T-helper 2 cell treated with Interferon-gamma antibody and Interleukin-4, amounts not matched to agents 100 ng/mL and 5 ng/mL, for 36 hours (primary cell): ENCODE measurements around the gene PLEK. TPM values are rescaled to one million over a fixed set of nuclear protein-coding genes. Genes with fewer than 3 reads are reported as not detected.

Source experiments
- intact Hi-C: fragments of 100-400 bp; cut with micrococcal nuclease; formaldehyde crosslinking; loops from one replicate; pipeline ENCODE4 v1.15.1; 2023
- total RNA-seq: library from RNA; stranded (reverse); gene quantifications from 2 replicates; pipeline ENCODE4 v1.2.3, GENCODE V29; 2022

PLEK gene
- total RNA-seq, 1 donor from 2014 or later = 1.1 TPM

GRCh38 chr2:68352651-68353391, 12.3 kb upstream of the PLEK start:
- intact Hi-C loops = no loop called here

- intact Hi-C loops = no loop called here
Measured at GRCh38 chr2:68356599-68357239, 8.4 kb upstream of the PLEK start.

GRCh38 chr2:68357605-68358337, 7.3 kb upstream of the PLEK start:
- intact Hi-C loops = no loop called here

- intact Hi-C loops = no loop called here
Measured at GRCh38 chr2:68359889-68360288, 5.2 kb upstream of the PLEK start.

- intact Hi-C loops = loop anchor here (1.0 kb wide), 1 partner anchor 79 kb away; no protein-coding TSS in a partner anchor
Measured at GRCh38 chr2:68362069-68362468, 3.0 kb upstream of the PLEK start.

- intact Hi-C loops = loop anchor here (1.0 kb wide), 1 partner anchor 79 kb away; no protein-coding TSS in a partner anchor
Measured at GRCh38 chr2:68362749-68363148, 2.3 kb upstream of the PLEK start.

- intact Hi-C loops = no loop called here
Measured at GRCh38 chr2:68363721-68364120, 1.4 kb upstream of the PLEK start.

GRCh38 chr2:68366083-68366560, 1.0 kb downstream of the PLEK start:
- intact Hi-C loops = no loop called here

DNA sequence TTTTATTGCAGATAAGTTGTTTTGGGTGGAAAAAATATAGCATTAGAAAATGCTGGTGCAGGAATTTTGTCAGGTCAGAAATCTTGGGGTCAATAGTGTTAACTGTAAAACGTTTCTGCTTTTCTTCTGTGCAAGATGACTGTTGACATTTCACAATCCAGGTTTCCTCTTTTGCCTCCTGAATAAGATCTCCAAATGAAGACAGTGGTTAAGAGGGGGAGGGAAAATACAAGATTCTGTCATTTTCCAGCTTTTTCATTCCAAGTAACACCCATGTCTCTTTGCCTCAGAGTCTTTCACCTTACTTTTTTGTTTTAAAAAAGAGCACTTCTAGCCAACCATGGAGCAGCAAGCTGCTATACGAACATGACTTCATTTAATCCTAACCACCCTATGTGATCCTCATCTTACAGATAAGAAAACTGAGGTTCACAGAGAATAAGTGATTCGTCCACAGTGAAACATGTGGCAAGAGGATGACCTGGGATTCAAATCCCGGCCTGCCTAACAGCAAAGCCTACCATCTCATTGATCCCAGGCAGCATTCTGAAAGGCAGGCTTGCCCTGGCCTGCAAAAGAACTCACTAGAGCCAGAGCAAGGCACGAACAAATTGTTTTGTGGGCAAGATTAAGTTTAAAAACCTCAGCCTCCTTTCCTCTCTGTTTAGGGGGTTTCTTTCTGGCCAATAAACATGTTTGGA, 3.0 kb downstream of the PLEK start:
- intact Hi-C loops = no loop called here

GRCh38 chr2:68368654-68369336, 3.7 kb downstream of the PLEK start:
- intact Hi-C loops = no loop called here

DNA sequence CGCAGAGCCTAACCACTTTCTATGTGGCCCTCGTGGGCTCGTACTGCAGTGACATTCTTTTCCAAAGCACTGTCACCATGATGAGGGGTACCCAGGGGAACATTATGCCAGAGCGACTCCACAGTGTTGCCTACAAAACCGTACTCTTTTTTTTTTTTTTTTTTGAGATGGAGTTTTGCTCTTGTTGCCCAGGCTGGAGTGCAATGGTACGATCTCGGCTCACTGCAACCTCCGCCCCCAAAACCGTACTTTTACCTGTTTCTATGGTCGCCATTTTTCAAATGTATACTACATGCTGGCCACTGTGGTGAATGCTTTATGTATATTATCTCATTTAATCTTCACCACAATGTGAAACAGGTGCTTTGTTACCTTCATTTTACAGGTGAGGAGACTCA, 4.3 kb downstream of the PLEK start:
- intact Hi-C loops = no loop called here

DNA sequence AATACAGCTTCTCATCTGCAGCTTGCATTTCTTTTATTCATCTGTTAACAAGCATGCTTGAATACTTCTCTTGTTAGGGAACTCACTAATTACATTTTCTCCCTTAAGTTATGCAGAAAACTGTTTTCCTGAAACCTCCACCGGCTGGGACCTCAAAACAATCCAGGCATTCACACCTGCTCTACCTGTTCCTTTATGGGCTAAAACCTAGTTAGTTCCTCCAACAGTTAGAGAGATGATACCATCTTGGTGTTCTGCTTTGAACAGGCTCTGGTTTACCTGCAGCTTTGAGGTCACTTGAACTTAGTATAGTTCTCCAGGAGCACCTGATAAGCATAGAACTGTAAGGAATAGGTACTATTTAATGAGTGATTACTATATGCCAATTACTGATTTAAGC, 6.1 kb downstream of the PLEK start:
- intact Hi-C loops = no loop called here

DNA sequence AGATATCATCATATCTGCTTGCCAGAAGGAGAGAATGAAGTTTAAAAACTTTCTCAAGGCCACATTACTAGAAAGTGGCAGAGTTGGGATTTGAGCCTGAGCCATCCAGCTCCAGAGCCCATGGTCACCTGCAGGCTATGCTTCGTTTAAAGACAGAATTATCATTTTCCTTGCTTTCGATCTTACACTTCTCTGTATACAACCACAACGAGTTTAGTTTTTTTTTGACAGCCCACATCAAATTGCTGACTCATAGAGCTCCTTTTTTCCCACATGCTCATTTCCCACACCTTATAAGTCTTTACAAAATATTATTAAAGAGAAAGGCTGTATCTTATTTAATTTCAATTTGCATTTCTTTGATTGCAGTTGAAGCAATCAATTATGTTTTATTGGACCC, 6.5 kb downstream of the PLEK start:
- intact Hi-C loops = no loop called here

GRCh38 chr2:68372485-68372884, 7.4 kb downstream of the PLEK start:
- intact Hi-C loops = no loop called here

DNA sequence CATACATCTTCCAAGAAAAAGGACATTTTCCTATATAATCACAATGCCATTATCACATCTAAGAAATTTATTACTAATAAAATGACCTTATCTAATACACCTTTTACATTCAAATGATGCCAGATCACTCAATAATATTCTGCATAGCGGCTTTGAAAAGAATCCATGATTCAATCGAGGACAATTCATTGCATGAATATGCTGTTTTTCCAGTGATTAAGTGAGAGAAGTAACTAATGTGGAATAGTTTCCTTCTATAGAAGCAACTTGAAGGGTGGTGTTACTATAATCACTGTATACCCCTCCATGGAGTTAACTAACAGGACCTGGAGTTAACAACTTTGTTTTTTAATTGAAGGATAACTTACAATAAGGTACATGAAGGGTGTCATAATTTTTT, 9.1 kb downstream of the PLEK start:
- intact Hi-C loops = no loop called here

DNA sequence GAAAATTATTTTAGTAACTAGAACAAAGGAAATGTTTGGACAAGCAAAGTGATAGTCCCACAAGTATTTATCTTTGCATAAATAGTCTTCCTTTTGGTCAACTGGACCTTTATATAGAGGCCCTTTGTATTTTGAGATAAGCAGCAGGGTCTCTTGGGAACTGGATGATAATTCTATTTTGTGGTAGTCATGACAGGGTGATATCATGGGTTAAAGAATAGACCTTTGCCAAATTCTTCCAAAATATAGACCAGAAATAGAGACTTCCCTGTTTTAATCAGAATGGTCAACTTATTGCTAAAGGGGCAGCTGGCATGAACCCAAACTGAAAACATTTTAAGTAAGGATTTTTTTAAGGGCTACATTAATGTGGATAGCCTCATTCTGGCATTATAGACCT, 10.5 kb downstream of the PLEK start:
- intact Hi-C loops = loop anchor here (5.0 kb wide), 1 partner anchor 67 kb away; no protein-coding TSS in a partner anchor

DNA sequence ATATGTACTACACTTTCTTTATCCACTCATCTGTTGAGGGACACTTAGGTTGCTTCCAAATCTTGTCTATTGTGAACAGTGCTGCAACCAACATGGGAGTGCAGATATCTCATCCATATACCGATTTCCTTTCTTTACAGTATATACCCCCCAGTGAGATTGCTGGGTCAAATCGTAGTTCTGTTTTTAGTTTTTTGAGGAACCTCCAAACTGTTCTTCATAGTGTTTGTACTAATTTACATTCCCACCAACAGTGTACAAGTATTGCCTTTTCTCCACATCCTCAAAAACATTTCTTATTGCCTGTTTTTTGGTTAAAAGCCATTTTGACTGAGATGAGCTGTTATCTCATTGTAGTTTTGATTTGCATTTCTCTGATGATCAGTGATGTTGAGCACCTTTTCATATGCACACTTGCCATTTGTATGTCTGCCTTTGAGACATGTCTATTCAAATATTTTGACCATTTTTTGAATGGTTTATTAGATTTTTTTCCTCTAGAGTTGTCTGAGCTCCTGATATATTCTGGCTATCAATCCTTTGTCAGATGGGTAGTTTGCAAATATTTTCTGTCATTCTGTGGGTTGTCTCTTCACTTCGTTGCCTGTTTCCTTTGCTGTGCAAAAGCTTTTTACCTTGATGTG, 12.2 kb downstream of the PLEK start:
- intact Hi-C loops = loop anchor here (5.0 kb wide), 1 partner anchor 65 kb away; no protein-coding TSS in a partner anchor

DNA sequence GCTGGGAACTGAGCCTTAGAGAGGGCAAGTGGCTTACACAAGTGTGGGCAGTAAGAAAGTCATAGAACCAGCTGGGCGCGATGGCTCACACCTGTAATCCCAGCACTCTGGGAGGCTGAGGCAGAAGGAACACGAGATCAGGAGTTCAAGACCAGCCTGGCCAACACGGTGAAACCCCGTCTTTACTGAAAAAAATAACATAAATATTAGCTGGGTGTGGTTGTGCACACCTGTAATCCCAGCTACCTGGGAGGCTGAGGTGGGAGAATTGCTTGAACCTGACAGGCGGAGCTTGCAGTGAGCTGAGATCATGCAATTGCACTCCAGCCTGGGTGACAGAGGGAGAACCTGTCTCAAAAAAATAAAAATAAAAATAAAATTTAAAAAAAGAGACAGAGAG, 13.7 kb downstream of the PLEK start:
- intact Hi-C loops = loop anchor here (5.0 kb wide), 1 partner anchor 64 kb away; no protein-coding TSS in a partner anchor

DNA sequence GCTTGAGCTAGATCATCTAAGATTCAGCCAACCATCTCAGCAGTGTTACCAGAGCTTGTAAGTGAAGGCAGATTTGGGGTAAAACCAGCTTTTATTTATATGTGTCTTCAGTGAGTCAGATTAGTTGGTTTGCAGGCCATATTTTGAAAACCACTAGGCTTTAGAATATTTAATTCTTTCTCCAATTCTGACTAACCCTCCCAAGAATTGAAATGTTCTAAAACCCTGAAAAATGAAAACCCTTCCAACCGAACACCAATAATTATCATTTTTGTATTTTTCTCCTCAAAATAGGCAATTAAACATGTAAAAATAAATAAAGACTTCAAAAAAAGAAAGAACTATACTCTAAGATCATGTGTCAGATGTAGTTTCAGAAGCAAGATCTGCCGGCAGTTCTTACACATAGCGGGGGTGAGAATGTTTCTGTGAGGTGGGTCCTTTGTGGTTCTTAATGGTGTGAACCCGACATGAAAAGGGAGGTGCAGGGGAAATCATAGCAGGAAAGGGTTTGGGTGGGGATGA, 14.2 kb downstream of the PLEK start:
- intact Hi-C loops = loop anchor here (5.0 kb wide), 1 partner anchor 63 kb away; no protein-coding TSS in a partner anchor

DNA sequence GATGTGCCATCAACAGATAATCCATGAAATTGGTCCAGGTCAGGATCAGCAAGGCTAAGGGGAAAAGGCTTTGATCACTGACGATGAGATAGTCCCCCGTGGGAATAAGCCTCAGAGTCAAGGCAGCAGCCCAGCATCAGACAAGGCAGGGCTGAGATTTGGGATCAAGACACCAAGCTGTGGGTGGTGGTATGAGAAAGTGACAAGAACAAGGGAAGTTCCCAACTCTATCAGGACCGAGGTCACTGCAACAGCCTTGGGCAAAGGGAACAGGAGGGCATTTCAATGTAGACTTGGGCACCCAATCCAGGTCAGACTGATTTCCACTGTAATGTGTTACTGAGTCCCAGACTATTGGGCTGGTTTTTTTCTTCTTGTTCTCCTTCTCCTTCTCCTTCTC, 18.7 kb downstream of the PLEK start:
- intact Hi-C loops = no loop called here
